Hepatocyte (in vitro differentiated cells): ENCODE results near the gene H6PD. TPM values are rescaled to one million over a fixed set of nuclear protein-coding genes. Genes with fewer than 3 reads are reported as not detected.

ENCODE experiments used
- DNase-seq: peaks from one replicate; pipeline ENCODE4 v3.0.0-alpha.2; 2016; ENCODE audit warnings: low spot score
- H2AFZ ChIP-seq: fragments of 200-600 bp; sonication (generic); 2 replicates; pipeline ENCODE4 v1.6.0; 2016; ENCODE audit warnings: antibody characterized with exemption, mild to moderate bottlenecking
- H3K27ac ChIP-seq: fragments of 200-600 bp; sonication (generic); 2 replicates; pipeline ENCODE4 v1.5.1; 2016; ENCODE audit warnings: mild to moderate bottlenecking
- H3K27me3 ChIP-seq: fragments of 200-600 bp; sonication (generic); 2 replicates; pipeline ENCODE4 v1.6.1; 2016
- H3K36me3 ChIP-seq: fragments of 200-600 bp; sonication (generic); replicated peaks from 2 replicates; pipeline ENCODE4 v1.5.1; 2016; ENCODE audit warnings: low read depth; ENCODE audit not compliant: insufficient read depth
- H3K4me1 ChIP-seq: fragments of 200-600 bp; sonication (generic); 2 replicates; pipeline ENCODE4 v1.5.1; 2016; ENCODE audit warnings: mild to moderate bottlenecking, moderate library complexity; ENCODE audit not compliant: insufficient read depth
- H3K4me2 ChIP-seq: fragments of 200-600 bp; sonication (generic); 2 replicates; pipeline ENCODE4 v1.6.0; 2016
- H3K4me3 ChIP-seq: fragments of 200-600 bp; sonication (generic); 2 replicates; pipeline ENCODE4 v1.5.1; 2016; ENCODE audit warnings: mild to moderate bottlenecking
- H3K79me2 ChIP-seq: fragments of 200-600 bp; sonication (generic); 2 replicates; pipeline ENCODE4 v1.6.0; 2017; ENCODE audit warnings: mild to moderate bottlenecking
- H3K9me2 ChIP-seq: fragments of 200-600 bp; sonication (generic); replicated peaks from 2 replicates; pipeline ENCODE4 v1.6.0; 2017; ENCODE audit warnings: mild to moderate bottlenecking; ENCODE audit not compliant: insufficient read depth
- H3K9me3 ChIP-seq: fragments of 200-600 bp; sonication (generic); 2 replicates; pipeline ENCODE4 v1.5.1; 2016; ENCODE audit warnings: low read depth, mild to moderate bottlenecking
- H4K20me1 ChIP-seq: fragments of 200-600 bp; sonication (generic); 2 replicates; pipeline ENCODE4 v1.6.0; 2016; ENCODE audit warnings: mild to moderate bottlenecking; ENCODE audit not compliant: insufficient read depth, poor library complexity, severe bottlenecking
- EZH2 ChIP-seq: fragments of 200-600 bp; sonication (generic); IDR thresholded peaks from 2 replicates; pipeline ENCODE4 v1.6.1; 2016; ENCODE audit warnings: antibody characterized with exemption, mild to moderate bottlenecking, borderline replicate concordance
- EZH2phosphoT487 ChIP-seq: fragments of 200-600 bp; sonication (generic); IDR thresholded peaks from one replicate; pipeline ENCODE4 v1.6.1; 2018; ENCODE audit warnings: antibody characterized with exemption, mild to moderate bottlenecking, low read depth, moderate library complexity; ENCODE audit not compliant: unreplicated experiment, severe bottlenecking
- WGBS: methylation state at CpG from one replicate; pipeline ENCODE4 v1.1.6; 2016; ENCODE audit warnings: low lambda C conversion rate; ENCODE audit errors: missing lambda C conversion rate; 5-methylcytosine and 5-hydroxymethylcytosine counted together
- polyA plus RNA-seq: library from polyadenylated mRNA; unstranded; fragments of >200 nt; fragmentation: Nextera tagmentation; extraction: Ambion mirVana; gene quantifications from 2 replicates; pipeline ENCODE4 v1.2.1, GENCODE V29; 2016
- total RNA-seq: library from RNA; depleted of rRNA; stranded (reverse); fragments of >200 nt; gene quantifications from 2 replicates; pipeline ENCODE4 v1.2.3, GENCODE V29; 2014
- TF ChIP-seq, protein P1 (sequence below): fragments of 200-600 bp; sonication (generic); IDR thresholded peaks from 2 replicates; pipeline ENCODE4 v1.5.1; 2016; ENCODE audit warnings: antibody characterized with exemption, mild to moderate bottlenecking; ENCODE audit not compliant: poor library complexity

Gene H6PD
- total and polyA plus RNA-seq, 2 experiments from 2014 or later = 26.3 to 54.8 TPM

DNA sequence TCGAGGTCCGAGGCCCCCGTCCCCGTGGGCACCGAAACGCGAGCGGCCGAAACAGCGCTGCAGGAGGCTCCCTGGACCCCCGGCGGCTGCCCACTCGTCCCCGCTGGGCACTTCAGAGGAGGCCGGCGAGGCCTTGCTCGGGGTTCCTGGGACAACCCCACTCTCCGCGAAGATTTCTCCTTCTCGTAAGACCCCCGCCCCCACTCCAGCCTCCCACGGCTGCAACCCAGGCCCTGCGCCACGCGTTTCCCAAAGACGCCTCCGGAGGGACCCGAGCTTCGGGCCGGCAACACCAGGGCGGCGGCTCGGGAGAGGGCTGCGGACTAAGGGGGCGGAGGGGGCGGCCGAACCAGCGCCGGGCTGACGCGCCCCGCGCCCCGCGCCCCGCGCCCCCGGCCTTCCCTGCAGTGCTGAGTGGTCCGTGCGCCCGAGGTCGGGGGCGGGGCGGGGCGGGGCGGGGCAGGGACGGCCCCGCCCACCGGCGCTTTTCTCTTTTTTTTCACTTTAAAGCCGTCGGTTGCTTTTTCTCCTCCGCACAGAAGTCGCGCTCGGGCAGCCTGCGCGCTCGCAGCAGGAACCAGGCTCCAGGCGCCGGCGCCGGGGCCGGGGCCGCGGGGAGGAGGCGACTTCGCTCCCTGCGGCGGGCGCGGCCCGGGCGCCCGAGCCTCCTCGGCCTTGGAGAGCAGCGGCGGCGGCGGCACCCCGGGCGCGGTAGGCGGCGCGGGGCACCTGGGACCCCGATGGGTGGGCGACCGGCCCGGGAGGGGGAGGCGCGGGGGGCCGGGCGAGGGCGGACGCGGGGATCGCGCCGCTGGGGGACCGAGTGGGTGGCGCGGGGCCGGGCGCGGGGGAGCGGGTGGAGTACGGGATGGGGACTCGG lies 58.0 kb downstream of the H6PD start, which contains the start of gene SPSB1:
Gene SPSB1 (plus strand): TSS at position 534 of the 880 bp plus-strand sequence. CDS start 62,998 bp downstream, outside the sequence.
- no peaks in the 10 kb centered on the region for H3K27me3 ChIP-seq
- peak; percentile 92 for DNase-seq

DNA sequence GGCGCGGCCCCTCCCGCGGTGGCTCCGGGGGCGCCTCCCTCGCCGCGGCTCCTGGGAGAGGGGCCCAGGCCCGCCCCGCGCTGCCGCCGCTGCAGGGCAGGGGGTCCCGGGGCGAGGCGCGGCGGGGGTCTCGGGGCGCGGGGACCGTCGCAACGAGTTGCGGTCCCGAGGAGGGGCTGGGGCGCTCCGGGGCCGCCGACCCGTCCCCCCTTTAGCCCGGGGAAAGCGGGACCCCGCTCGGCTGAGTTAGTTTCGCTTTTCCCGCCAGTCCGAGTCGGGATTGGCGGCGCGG lies 58.6 kb downstream of the H6PD start:
- no peak overlapping the region for H2AFZ ChIP-seq
- no peaks in the 10 kb centered on the region for H3K27me3 ChIP-seq
- H3K4me3 ChIP-seq = peak overlapping the region; percentile 98
- H3K4me2 ChIP-seq = peak overlapping the region; percentile 82
- H3K4me1 ChIP-seq = peaks cover 37% of the 10 kb centered on the region
- peaks cover 49% of the 10 kb centered on the region for H3K79me2 ChIP-seq
- H3K27ac ChIP-seq = peak overlapping the region; percentile 89
- peaks cover 41% of the 10 kb centered on the region for H4K20me1 ChIP-seq
- no peak for DNase-seq
- H3K36me3 ChIP-seq = no peaks in the 10 kb centered on the region
- H3K9me2 ChIP-seq = no peaks in the 10 kb centered on the region
- H3K9me3 ChIP-seq = no peaks in the 10 kb centered on the region
- TF ChIP-seq, protein P1, sequence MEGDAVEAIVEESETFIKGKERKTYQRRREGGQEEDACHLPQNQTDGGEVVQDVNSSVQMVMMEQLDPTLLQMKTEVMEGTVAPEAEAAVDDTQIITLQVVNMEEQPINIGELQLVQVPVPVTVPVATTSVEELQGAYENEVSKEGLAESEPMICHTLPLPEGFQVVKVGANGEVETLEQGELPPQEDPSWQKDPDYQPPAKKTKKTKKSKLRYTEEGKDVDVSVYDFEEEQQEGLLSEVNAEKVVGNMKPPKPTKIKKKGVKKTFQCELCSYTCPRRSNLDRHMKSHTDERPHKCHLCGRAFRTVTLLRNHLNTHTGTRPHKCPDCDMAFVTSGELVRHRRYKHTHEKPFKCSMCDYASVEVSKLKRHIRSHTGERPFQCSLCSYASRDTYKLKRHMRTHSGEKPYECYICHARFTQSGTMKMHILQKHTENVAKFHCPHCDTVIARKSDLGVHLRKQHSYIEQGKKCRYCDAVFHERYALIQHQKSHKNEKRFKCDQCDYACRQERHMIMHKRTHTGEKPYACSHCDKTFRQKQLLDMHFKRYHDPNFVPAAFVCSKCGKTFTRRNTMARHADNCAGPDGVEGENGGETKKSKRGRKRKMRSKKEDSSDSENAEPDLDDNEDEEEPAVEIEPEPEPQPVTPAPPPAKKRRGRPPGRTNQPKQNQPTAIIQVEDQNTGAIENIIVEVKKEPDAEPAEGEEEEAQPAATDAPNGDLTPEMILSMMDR = no peak
- TF ChIP-seq EZH2 = no peak
- no peak for TF ChIP-seq EZH2phosphoT487
- WGBS = no CpG with 5 or more reads among the region's 43 CpGs

More for the DNA sequence above, 58.0 kb downstream of the H6PD start, which contains the start of gene SPSB1:
- peaks cover 38% of the 10 kb centered on the region for H4K20me1 ChIP-seq
- H3K4me2 ChIP-seq = peak within 1 kb of the TSS; percentile 95
- H3K4me3 ChIP-seq = peak within 1 kb of the TSS; percentile 98
- peaks cover 44% of the 10 kb centered on the region for H3K79me2 ChIP-seq
- H3K9me3 ChIP-seq = no peaks in the 10 kb centered on the region
- WGBS = 3% methylated on average over 26 of the region's 119 CpGs
- H3K36me3 ChIP-seq = no peaks in the 10 kb centered on the region
- no peaks in the 10 kb centered on the region for H3K9me2 ChIP-seq
- TF ChIP-seq EZH2 (no peak), EZH2phosphoT487 (no peak)
- TF ChIP-seq, protein P1 = no peak
- peak within 1 kb of the TSS; percentile 62 for H2AFZ ChIP-seq
- H3K27ac ChIP-seq = peak within 1 kb of the TSS; percentile 89
- H3K4me1 ChIP-seq = peaks cover 33% of the 10 kb centered on the region

DNA sequence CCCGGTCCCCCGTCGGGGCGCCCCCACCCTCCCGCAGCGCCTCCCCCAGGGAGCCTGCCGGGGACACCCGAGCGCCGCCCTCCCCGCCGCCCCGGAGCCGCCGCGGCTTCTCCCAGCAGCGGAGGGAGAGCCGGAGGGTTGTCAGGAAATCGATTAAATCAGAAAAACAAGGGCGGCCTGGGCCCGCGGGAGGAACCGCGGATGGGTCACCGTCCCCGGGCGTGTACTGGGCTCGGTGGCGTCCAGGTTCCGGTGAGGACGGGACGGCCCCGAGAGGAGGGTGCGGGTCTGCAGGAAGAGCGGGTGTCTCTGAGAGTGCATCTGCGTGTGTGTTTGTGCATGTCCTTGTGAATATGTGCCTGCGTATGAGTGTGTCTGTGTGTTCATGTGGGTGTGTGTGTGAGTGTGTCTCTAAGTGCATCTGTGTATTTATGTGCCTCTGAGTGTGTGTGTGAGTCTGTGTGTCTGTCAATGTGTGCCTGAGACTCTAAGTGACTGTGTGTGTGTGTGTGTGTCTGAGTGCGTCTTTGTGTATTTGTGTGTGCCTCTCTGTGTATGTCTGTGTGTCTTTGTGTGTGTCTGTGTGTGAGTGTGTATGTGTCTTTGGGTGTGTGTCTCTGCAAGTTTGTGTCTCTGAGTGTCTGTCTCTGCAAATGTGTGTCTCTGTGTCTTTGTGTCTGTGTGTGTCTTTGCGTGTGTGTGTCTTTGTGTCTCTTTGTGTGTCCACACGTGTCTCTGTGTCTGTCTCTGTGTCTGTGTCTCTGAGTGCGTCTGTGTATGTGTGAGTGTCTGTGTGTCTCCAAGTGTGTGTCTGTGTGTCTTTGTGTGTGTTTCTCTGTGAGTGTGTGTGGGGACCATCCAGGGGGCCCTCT lies 59.2 kb downstream of the H6PD start:
- H3K9me3 ChIP-seq = no peaks in the 10 kb centered on the region
- H4K20me1 ChIP-seq = peaks cover 41% of the 10 kb centered on the region
- H3K4me2 ChIP-seq = peak overlapping the region; percentile 82
- WGBS = 6% methylated on average over 29 of the region's 41 CpGs
- peaks cover 55% of the 10 kb centered on the region for H3K79me2 ChIP-seq
- no peaks in the 10 kb centered on the region for H3K9me2 ChIP-seq
- peak overlapping the region; percentile 89 for H3K27ac ChIP-seq
- no peaks in the 10 kb centered on the region for H3K27me3 ChIP-seq
- TF ChIP-seq, protein P1 = no peak
- TF ChIP-seq EZH2phosphoT487 (no peak), EZH2 (no peak)
- no peaks in the 10 kb centered on the region for H3K36me3 ChIP-seq
- H2AFZ ChIP-seq = peak overlapping the region; percentile 60
- peaks cover 37% of the 10 kb centered on the region for H3K4me1 ChIP-seq
- peak overlapping the region; percentile 98 for H3K4me3 ChIP-seq
- DNase-seq = peak; percentile 60
